ENCODE results near the gene USP10. TPM values are rescaled to one million over a fixed set of nuclear protein-coding genes. Genes with fewer than 3 reads are reported as not detected.

Gene USP10
- total RNA-seq (100 to 1,000 TPM in 3 of 5 donors, 10 to 100 TPM in 2; 80.4 to 122 (median 104) TPM), total RNA-seq (83.9 to 195 (median 107) reads per million in 29 experiments)
- 68.0 TPM for total RNA-seq (2013)

GRCh38 chr16:84699712-84700445 is at the start of gene USP10:
USP10 (plus strand) TSS chr16:84700000; CDS start chr16:84700091, 91 bp downstream.
- H3K4me1 Mint-ChIP-seq, result peaks cover 44 to 48% (median 47%) of the 10 kb centered on the region in 3 donors
- Histone ChIP-seq H3K27me3 (replicated peaks in 1 of 2; ENCODE audit: control insufficient read depth in 2 of 2, extremely low read depth in 1 of 2, insufficient read depth in 2 of 2, low read length in 1 of 2) (no peaks in the 10 kb centered on the region), H3K4me1 (ENCODE audit: control insufficient read depth in 1 of 2, extremely low read depth in 1 of 2, insufficient read depth in 2 of 2, low read length in 2 of 2) (peaks cover 13 to 21% of the 10 kb centered on the region in 2 experiments), H3K4me3 (ENCODE audit: control insufficient read depth in 1 of 2, extremely low read depth in 1 of 2, low read length in 1 of 2) (peak within 1 kb of the TSS; percentile 78 to 93), H3K36me3 (ENCODE audit: control insufficient read depth in 2 of 2, extremely low read depth in 1 of 2, insufficient read depth in 1 of 2, low read length in 1 of 2) (peaks cover 0 to 3% of the 10 kb centered on the region in 2 donors), H3K27ac (ENCODE audit: low read length) (peak within 1 kb of the TSS; percentile 61), H3K9me3 (no peaks in the 10 kb centered on the region)
- H3K27ac Mint-ChIP-seq, result peak within 1 kb of the TSS; percentile 95 to 96
- peak within 1 kb of the TSS; percentile 93 to 99 (median 96) for H3K4me3 Mint-ChIP-seq
- H3K27me3 Mint-ChIP-seq, result no peaks in the 10 kb centered on the region
- no peaks in the 10 kb centered on the region for H3K36me3 Mint-ChIP-seq
- DNase-seq, result peak; percentile 67 to 93 (median 79)
- ChIA-PET POLR2A (no interaction called here), CTCF (interaction anchor here in 1 of 2 donors (1.0 to 1.4 kb wide), 7 partner anchors 21 to 53 kb away, joined by 3 to 7 read pairs (median 5); no protein-coding TSS in a partner anchor)
- H3K9me3 Mint-ChIP-seq, result no peaks in the 10 kb centered on the region
- peak; percentile 84 to 86 (median 85) for ATAC-seq (replicated peaks in 1 of 4)
- WGBS (ENCODE audit: insufficient coverage), result under 1% methylated on average over 89 of the region's 97 CpGs

GRCh38 chr16:84650062-84650991 is 49.5 kb upstream of the USP10 start:
- H3K36me3 ChIP-seq (ENCODE audit: control insufficient read depth in 2 of 2, extremely low read depth in 1 of 2, insufficient read depth in 1 of 2, low read length in 1 of 2), result peaks cover 14 to 34% of the 10 kb centered on the region in 2 donors
- ChIA-PET POLR2A (interaction anchor here in 1 of 2 donors (0.6 kb wide), 2 partner anchors 12 to 126 kb away, joined by 4 read pairs; no protein-coding TSS in a partner anchor), CTCF (interaction anchor here in 1 of 2 donors (0.5 to 0.7 kb wide), 3 partner anchors 49 to 415 kb away, joined by 3 read pairs; no protein-coding TSS in a partner anchor)
- no peaks in the 10 kb centered on the region for H3K9me3 ChIP-seq
- H3K27me3 ChIP-seq (replicated peaks in 1 of 2; ENCODE audit: control insufficient read depth in 2 of 2, extremely low read depth in 1 of 2, insufficient read depth in 2 of 2, low read length in 1 of 2), result peaks cover 0 to 3% of the 10 kb centered on the region in 2 experiments
- Mint-ChIP-seq H3K27ac (peak overlapping the region; percentile 43 to 79), H3K4me3 (peak overlapping the region; percentile 44 to 77 (median 71)), H3K4me1 (peaks cover 57 to 70% (median 60%) of the 10 kb centered on the region in 3 donors), H3K36me3 (peaks cover 19% of the 10 kb centered on the region), H3K9me3 (no peaks in the 10 kb centered on the region), H3K27me3 (no peaks in the 10 kb centered on the region)
- peak overlapping the region in 1 of 2 donors; percentile 40 for H3K4me3 ChIP-seq (ENCODE audit: control insufficient read depth in 1 of 2, extremely low read depth in 1 of 2, low read length in 1 of 2)
- 86% methylated on average over 4 of the region's 20 CpGs for WGBS (ENCODE audit: insufficient coverage)
- peaks cover 11 to 59% of the 10 kb centered on the region in 2 experiments for H3K4me1 ChIP-seq (ENCODE audit: control insufficient read depth in 1 of 2, extremely low read depth in 1 of 2, insufficient read depth in 2 of 2, low read length in 2 of 2)
- DNase-seq (no peak), ATAC-seq (replicated peaks in 1 of 4) (no peak)
- no peak overlapping the region for H3K27ac ChIP-seq (ENCODE audit: low read length)

GRCh38 chr16:84652566-84652965 is 47.2 kb upstream of the USP10 start:
- peak overlapping the region; percentile 52 for H3K27ac ChIP-seq (ENCODE audit: low read length)
- POLR2A ChIA-PET, result no interaction called here

GRCh38 chr16:84654238-84654637 is 45.6 kb upstream of the USP10 start:
- CTCF ChIA-PET, result interaction anchor here in 1 of 2 donors (0.9 kb wide), 1 partner anchor 81 kb away, joined by 5 read pairs; no protein-coding TSS in a partner anchor
- Mint-ChIP-seq H3K9me3 (no peaks in the 10 kb centered on the region), H3K27me3 (no peaks in the 10 kb centered on the region), H3K36me3 (peaks cover 43% of the 10 kb centered on the region), H3K4me3 (peak overlapping the region in 1 of 3 donors; percentile 77), H3K4me1 (peaks cover 65 to 90% (median 90%) of the 10 kb centered on the region in 3 donors), H3K27ac (peak overlapping the region in 1 of 2 donors; percentile 31)
- Histone ChIP-seq H3K4me3 (ENCODE audit: control insufficient read depth in 1 of 2, extremely low read depth in 1 of 2, low read length in 1 of 2) (no peak overlapping the region), H3K27ac (ENCODE audit: low read length) (no peak overlapping the region), H3K27me3 (replicated peaks in 1 of 2; ENCODE audit: control insufficient read depth in 2 of 2, extremely low read depth in 1 of 2, insufficient read depth in 2 of 2, low read length in 1 of 2) (no peaks in the 10 kb centered on the region), H3K36me3 (ENCODE audit: control insufficient read depth in 2 of 2, extremely low read depth in 1 of 2, insufficient read depth in 1 of 2, low read length in 1 of 2) (peaks cover 14 to 60% of the 10 kb centered on the region in 2 donors), H3K9me3 (no peaks in the 10 kb centered on the region), H3K4me1 (ENCODE audit: control insufficient read depth in 1 of 2, extremely low read depth in 1 of 2, insufficient read depth in 2 of 2, low read length in 2 of 2) (peaks cover 14 to 83% of the 10 kb centered on the region in 2 experiments)
- no peak for DNase-seq
- no peak for ATAC-seq (replicated peaks in 1 of 4)
- 100% methylated on average over 1 of the region's 3 CpGs for WGBS (ENCODE audit: insufficient coverage)
- POLR2A ChIA-PET, result interaction anchor here in 1 of 2 donors (0.6 kb wide), 1 partner anchor 14 kb away, joined by 6 read pairs; no protein-coding TSS in a partner anchor

More at GRCh38 chr16:84652566-84652965, 47.2 kb upstream of the USP10 start:
- H3K4me1 ChIP-seq (ENCODE audit: control insufficient read depth in 1 of 2, extremely low read depth in 1 of 2, insufficient read depth in 2 of 2, low read length in 2 of 2), result peaks cover 14 to 78% of the 10 kb centered on the region in 2 experiments
- Mint-ChIP-seq H3K9me3 (no peaks in the 10 kb centered on the region), H3K4me3 (peak overlapping the region; percentile 21 to 77 (median 43)), H3K36me3 (peaks cover 30% of the 10 kb centered on the region), H3K4me1 (peaks cover 68 to 82% (median 79%) of the 10 kb centered on the region in 3 donors), H3K27me3 (no peaks in the 10 kb centered on the region), H3K27ac (peak overlapping the region; percentile 82 to 84)
- ATAC-seq (replicated peaks in 1 of 4) (peak; percentile 36 to 68 (median 54)), DNase-seq (peak in 34 of 35 experiments; percentile 17 to 68 (median 46))
- H3K4me3 ChIP-seq (ENCODE audit: control insufficient read depth in 1 of 2, extremely low read depth in 1 of 2, low read length in 1 of 2), result peak overlapping the region in 1 of 2 donors; percentile 32
- WGBS (ENCODE audit: insufficient coverage), result 57% methylated on average over 1 of the region's 7 CpGs
- H3K36me3 ChIP-seq (ENCODE audit: control insufficient read depth in 2 of 2, extremely low read depth in 1 of 2, insufficient read depth in 1 of 2, low read length in 1 of 2), result peaks cover 14 to 45% of the 10 kb centered on the region in 2 donors
- CTCF ChIA-PET, result no interaction called here
- H3K27me3 ChIP-seq (replicated peaks in 1 of 2; ENCODE audit: control insufficient read depth in 2 of 2, extremely low read depth in 1 of 2, insufficient read depth in 2 of 2, low read length in 1 of 2), result no peaks in the 10 kb centered on the region
- no peaks in the 10 kb centered on the region for H3K9me3 ChIP-seq

- POLR2A ChIA-PET, result interaction anchor here in 1 of 2 donors (1.0 kb wide), 1 partner anchor 41 kb away, joined by 3 read pairs; no protein-coding TSS in a partner anchor
- Mint-ChIP-seq H3K27ac (peak overlapping the region; percentile 16 to 73), H3K9me3 (no peaks in the 10 kb centered on the region), H3K36me3 (peaks cover 47% of the 10 kb centered on the region), H3K4me1 (peaks cover 63 to 86% (median 85%) of the 10 kb centered on the region in 3 donors), H3K4me3 (peak overlapping the region in 1 of 3 donors; percentile 77), H3K27me3 (no peaks in the 10 kb centered on the region)
- H3K36me3 ChIP-seq (ENCODE audit: control insufficient read depth in 2 of 2, extremely low read depth in 1 of 2, insufficient read depth in 1 of 2, low read length in 1 of 2), result peaks cover 18 to 67% of the 10 kb centered on the region in 2 donors
- no peak for DNase-seq
- H3K27me3 ChIP-seq (replicated peaks in 1 of 2; ENCODE audit: control insufficient read depth in 2 of 2, extremely low read depth in 1 of 2, insufficient read depth in 2 of 2, low read length in 1 of 2), result no peaks in the 10 kb centered on the region
- ATAC-seq (replicated peaks in 1 of 4), result no peak
- no peaks in the 10 kb centered on the region for H3K9me3 ChIP-seq
- 78% methylated on average over 6 of the region's 6 CpGs for WGBS (ENCODE audit: insufficient coverage)
- CTCF ChIA-PET, result interaction anchor here (0.9 to 1.4 kb wide), 2 partner anchors 18 to 81 kb away, joined by 5 to 8 read pairs; no protein-coding TSS in a partner anchor
- H3K27ac ChIP-seq (ENCODE audit: low read length), result no peak overlapping the region
- no peak overlapping the region for H3K4me3 ChIP-seq (ENCODE audit: control insufficient read depth in 1 of 2, extremely low read depth in 1 of 2, low read length in 1 of 2)
- peaks cover 12 to 79% of the 10 kb centered on the region in 2 experiments for H3K4me1 ChIP-seq (ENCODE audit: control insufficient read depth in 1 of 2, extremely low read depth in 1 of 2, insufficient read depth in 2 of 2, low read length in 2 of 2)
These were observed 44.8 kb upstream of the USP10 start for GRCh38 chr16:84654998-84655397.
